Type B pancreatic cell (in vitro differentiated cells): Measurements from ENCODE around the gene DHRS3. TPM values are rescaled to one million over a fixed set of nuclear protein-coding genes. Genes with fewer than 3 reads are reported as not detected.

Experiments
- DNase-seq: peaks from one replicate; pipeline ENCODE4 v3.0.0; 2021; ENCODE audit warnings: mixed read lengths; ENCODE audit not compliant: unreplicated experiment; ENCODE audit errors: extremely low spot score
- H3K27ac Mint-ChIP-seq: 2 replicates; pipeline ENCODE4 v1.8.0; 2021; ENCODE audit warnings: mild to moderate bottlenecking, mixed read lengths
- H3K27me3 Mint-ChIP-seq: 2 replicates; pipeline ENCODE4 v1.8.0; 2021; ENCODE audit warnings: mixed read lengths
- H3K36me3 Mint-ChIP-seq: 2 replicates; pipeline ENCODE4 v1.8.0; 2021; ENCODE audit warnings: mixed read lengths
- H3K4me1 Mint-ChIP-seq: one replicate; pipeline ENCODE4 v1.8.0; 2021; ENCODE audit warnings: mixed read lengths; ENCODE audit not compliant: unreplicated experiment
- H3K4me3 Mint-ChIP-seq: 2 replicates; pipeline ENCODE4 v1.8.0; 2021; ENCODE audit warnings: mild to moderate bottlenecking, mixed read lengths
- H3K9me3 Mint-ChIP-seq: 2 replicates; pipeline ENCODE4 v1.8.0; 2021; ENCODE audit warnings: mixed read lengths
- CTCF ChIP-seq: fragments of 200-600 bp; sonication (generic); conservative IDR thresholded peaks from 2 replicates; pipeline ENCODE4 v1.5.0; 2021; ENCODE audit warnings: antibody characterized with exemption, mild to moderate bottlenecking
- total RNA-seq: library from RNA; stranded (reverse); gene quantifications from 2 replicates; pipeline ENCODE4 v1.2.1, GENCODE V29; 2021; ENCODE audit warnings: low replicate concordance

Gene DHRS3
- total RNA-seq, 1 donor from 2014 or later: 143 TPM

GRCh38 chr1:12615159-12615864 lies 2.7 kb downstream of the DHRS3 start:
- no peak for DNase-seq
- no peaks in the 10 kb centered on the region for H3K9me3 Mint-ChIP-seq
- H3K27ac Mint-ChIP-seq: peak overlapping the region; percentile 88
- TF ChIP-seq CTCF: no peak
- peaks cover 56% of the 10 kb centered on the region for H3K4me1 Mint-ChIP-seq
- H3K27me3 Mint-ChIP-seq: peaks cover 2% of the 10 kb centered on the region
- H3K36me3 Mint-ChIP-seq: peaks cover 44% of the 10 kb centered on the region
- H3K4me3 Mint-ChIP-seq: peak overlapping the region; percentile 99

- H3K9me3 Mint-ChIP-seq: no peaks in the 10 kb centered on the region
- H3K27me3 Mint-ChIP-seq: peaks cover 2% of the 10 kb centered on the region
- no peak for TF ChIP-seq CTCF
- peaks cover 48% of the 10 kb centered on the region for H3K36me3 Mint-ChIP-seq
- H3K4me1 Mint-ChIP-seq: peaks cover 50% of the 10 kb centered on the region
- DNase-seq: no peak
- H3K27ac Mint-ChIP-seq: peak overlapping the region; percentile 88
- H3K4me3 Mint-ChIP-seq: peak overlapping the region; percentile 99
Observed at GRCh38 chr1:12614402-12615158, 3.4 kb downstream of the DHRS3 start.

- Mint-ChIP-seq H3K27me3 (peaks cover 2% of the 10 kb centered on the region), H3K27ac (peak overlapping the region; percentile 58), H3K36me3 (peaks cover 58% of the 10 kb centered on the region), H3K4me3 (peak overlapping the region; percentile 99), H3K4me1 (peaks cover 46% of the 10 kb centered on the region), H3K9me3 (no peaks in the 10 kb centered on the region)
- TF ChIP-seq CTCF: no peak
- DNase-seq: no peak
Observed at GRCh38 chr1:12613180-12613579, 4.8 kb downstream of the DHRS3 start.

- no peaks in the 10 kb centered on the region for H3K27me3 Mint-ChIP-seq
- H3K27ac Mint-ChIP-seq: peak overlapping the region; percentile 61
- H3K4me3 Mint-ChIP-seq: peak overlapping the region; percentile 49
- H3K9me3 Mint-ChIP-seq: no peaks in the 10 kb centered on the region
- peaks cover 42% of the 10 kb centered on the region for H3K4me1 Mint-ChIP-seq
- no peak for TF ChIP-seq CTCF
- no peak for DNase-seq
- peaks cover 72% of the 10 kb centered on the region for H3K36me3 Mint-ChIP-seq
Observed at GRCh38 chr1:12610941-12611340, 7.1 kb downstream of the DHRS3 start.

- no peak for DNase-seq
- no peak for TF ChIP-seq CTCF
- H3K36me3 Mint-ChIP-seq: peaks cover 72% of the 10 kb centered on the region
- peak overlapping the region; percentile 49 for H3K4me3 Mint-ChIP-seq
- no peaks in the 10 kb centered on the region for H3K27me3 Mint-ChIP-seq
- peaks cover 37% of the 10 kb centered on the region for H3K4me1 Mint-ChIP-seq
- H3K27ac Mint-ChIP-seq: peak overlapping the region; percentile 61
- H3K9me3 Mint-ChIP-seq: no peaks in the 10 kb centered on the region
Observed at GRCh38 chr1:12610305-12610935, 7.6 kb downstream of the DHRS3 start.
